ENCODE data around the gene SAMD5.
"Not testable (repeated sequence)": the region's sequence is repeated elsewhere in the genome, so short reads cannot be mapped to it uniquely, and the experiment has no call there.

GRCh38 chr6:147542436-147542835 lies 33.9 kb downstream of the SAMD5 start:
- TF ChIP-seq FOXM1 (IDR thresholded peaks at IDR 0.05; ENCODE audit: borderline replicate concordance); LEF1 (IDR thresholded peaks at IDR 0.05; ENCODE audit: borderline replicate concordance); BHLHE40 (IDR thresholded peaks at IDR 0.05; ENCODE audit: borderline replicate concordance); FOXK2 (IDR thresholded peaks at IDR 0.05); SP1 (IDR thresholded peaks at IDR 0.05); HDGF (IDR thresholded peaks at IDR 0.05; ENCODE audit: borderline replicate concordance); ZNF384 (IDR thresholded peaks at IDR 0.05); ARNT (IDR thresholded peaks at IDR 0.05); SUZ12 (IDR thresholded peaks at IDR 0.05); TARDBP (IDR thresholded peaks at IDR 0.05); FOXA1 (IDR thresholded peaks at IDR 0.05); NFRKB (IDR thresholded peaks at IDR 0.05); ELF4 (IDR thresholded peaks at IDR 0.05): not testable (repeated sequence)
